K562 (cell line): Measurements from ENCODE around the gene ATP2A2. TPM values are rescaled to one million over a fixed set of nuclear protein-coding genes. Genes with fewer than 3 reads are reported as not detected.

ENCODE experiments used
- ARID3A ChIP-seq: IDR thresholded peaks from 2 replicates; pipeline ENCODE4 v1.6.1; 2012; ENCODE audit warnings: low read depth, low read length, improper control_type of control experiment, borderline replicate concordance
- C11orf30 ChIP-seq: fragments of 450-650 bp; IDR thresholded peaks from 2 replicates; pipeline ENCODE4 v1.6.1; 2016; ENCODE audit warnings: low read depth, mild to moderate bottlenecking
- ESRRA ChIP-seq: fragments of 450-650 bp; IDR thresholded peaks from 2 replicates; pipeline ENCODE4 v1.6.1; 2014; ENCODE audit warnings: low read depth, mild to moderate bottlenecking, moderate library complexity, borderline replicate concordance
- GTF2A2 ChIP-seq: IDR thresholded peaks from 2 replicates; pipeline ENCODE4 v1.6.1; 2016; ENCODE audit warnings: mild to moderate bottlenecking, missing genetic modification characterization, missing compliant biosample characterization
- KDM2B ChIP-seq: fragments of 250-450 bp; sonication (Bioruptor Pico); IDR thresholded peaks from 2 replicates; pipeline ENCODE4 v1.8.0; 2021; ENCODE audit warnings: mild to moderate bottlenecking, moderate library complexity
- PKNOX1 ChIP-seq: fragments of 450-650 bp; IDR thresholded peaks from 2 replicates; pipeline ENCODE4 v1.6.1; 2016
- RBM14 ChIP-seq: fragments of 200-400 bp; formaldehyde crosslinking; IDR thresholded peaks from 2 replicates; pipeline ENCODE4 v1.6.1; 2018; ENCODE audit warnings: low read depth, mild to moderate bottlenecking, low read length, moderate library complexity, borderline replicate concordance; ENCODE audit not compliant: insufficient read depth
- RCOR1 ChIP-seq, 2 experiments: IDR thresholded peaks; 2 replicates each; pipeline ENCODE4 v1.6.1; 2012; ENCODE audit warnings: low read depth in 2 of 2, low read length in 2 of 2, borderline replicate concordance in 1 of 2, improper control_type of control experiment in 1 of 2
- REST ChIP-seq, 2 experiments: fragments of 450-650 bp; formaldehyde crosslinking in 1 of 2; IDR thresholded peaks; 2 replicates each; pipeline versions ENCODE4 v1.4.0 to v1.6.1; 2014 to 2020; ENCODE audit warnings: mild to moderate bottlenecking in 2 of 2, borderline replicate concordance in 1 of 2, low read depth in 1 of 2
- RFX1 ChIP-seq: fragments of 450-650 bp; IDR thresholded peaks from 2 replicates; pipeline ENCODE4 v1.6.1; 2016; ENCODE audit warnings: mild to moderate bottlenecking, moderate library complexity
- RHOXF2B ChIP-seq: fragments of 250-450 bp; sonication (Bioruptor Pico); conservative IDR thresholded peaks from 2 replicates; pipeline ENCODE4 v1.5.1; 2021
- SAP30 ChIP-seq: fragments of 200-600 bp; sonication (generic); IDR thresholded peaks from 2 replicates; pipeline ENCODE4 v1.6.1; 2012; ENCODE audit warnings: borderline replicate concordance, low read depth, mild to moderate bottlenecking, moderate library complexity, low read length, control low read depth, inconsistent platforms; ENCODE audit not compliant: insufficient read depth, poor library complexity, severe bottlenecking
- polyA plus RNA-seq, 8 experiments: library from polyadenylated mRNA; depleted of rRNA in 4 of 8; stranded (reverse) in 5 of 8; unstranded in 3 of 8; fragments of >200 nt; fragmentation: Nextera tagmentation in 2 of 8; fragmentation: Illumina TruSeq in 1 of 8; extraction: Ambion mirVana in 2 of 8; extraction: Trizol in 1 of 8; gene quantifications; 2 replicates each; pipeline versions ENCODE4 v1.2.1 to v1.2.3, GENCODE V29; 2011 to 2014; ENCODE audit warnings: inconsistent platforms in 1 of 8, missing spikeins in 1 of 8
- total RNA-seq, 7 experiments: library from RNA; depleted of rRNA in 6 of 7; stranded (reverse); fragments of >200 nt in 6 of 7; fragmentation: Illumina TruSeq in 2 of 7; extraction: Trizol in 2 of 7; gene quantifications; 2 replicates each; pipeline versions ENCODE4 v1.2.1 to v1.2.3, GENCODE V29; 2011 to 2021; ENCODE audit warnings: low replicate concordance in 1 of 7
- TF ChIP-seq, protein P1 (sequence below): fragments of 250-450 bp; sonication (Bioruptor Pico); IDR thresholded peaks from 2 replicates; pipeline ENCODE4 v1.5.0; 2021

The ATP2A2 gene
- total and polyA plus RNA-seq, 9 of the 15 experiments (the other 6 are each of a cell fraction or from before 2014, with no cell fraction given) = 5.2 to 205 (median 51.6) TPM

GRCh38 chr12:110355073-110355472 is 74.0 kb downstream of the ATP2A2 start (continued):
- TF ChIP-seq RCOR1 (IDR thresholded peaks at IDR 0.05; ENCODE audit: borderline replicate concordance in 1 of 2, low read depth in 2 of 2, low read length in 2 of 2) (0 out of 4 replicates have a peak, but pooled peaks of 1 of the 2 experiments have one; percentile 22), RBM14 (no peak), KDM2B (CRISPR knock-in tag) (no peak), REST (IDR thresholded peaks at IDR 0.05; ENCODE audit: borderline replicate concordance) (peak; percentile 49; the same call in 1 of the 2 replicates), REST (CRISPR knock-in tag; IDR thresholded peaks at IDR 0.05; ENCODE audit: low read depth) (no peak), RFX1 (peak; percentile 29; the same call in 1 of the 2 replicates), C11orf30 (peak; percentile 14; the same call in 1 of the 2 replicates), GTF2A2 (tag) (no peak), SAP30 (no peak), ESRRA (no peak), ARID3A (no peak), RHOXF2B (CRISPR knock-in tag) (no peak), PKNOX1 (peak; percentile 48)
- TF ChIP-seq, protein P1, sequence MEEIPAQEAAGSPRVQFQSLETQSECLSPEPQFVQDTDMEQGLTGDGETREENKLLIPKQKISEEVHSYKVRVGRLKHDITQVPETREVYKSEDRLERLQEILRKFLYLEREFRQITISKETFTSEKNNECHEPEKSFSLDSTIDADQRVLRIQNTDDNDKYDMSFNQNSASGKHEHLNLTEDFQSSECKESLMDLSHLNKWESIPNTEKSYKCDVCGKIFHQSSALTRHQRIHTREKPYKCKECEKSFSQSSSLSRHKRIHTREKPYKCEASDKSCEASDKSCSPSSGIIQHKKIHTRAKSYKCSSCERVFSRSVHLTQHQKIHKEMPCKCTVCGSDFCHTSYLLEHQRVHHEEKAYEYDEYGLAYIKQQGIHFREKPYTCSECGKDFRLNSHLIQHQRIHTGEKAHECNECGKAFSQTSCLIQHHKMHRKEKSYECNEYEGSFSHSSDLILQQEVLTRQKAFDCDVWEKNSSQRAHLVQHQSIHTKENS (CRISPR knock-in tag) = no peak
